Measurements from ENCODE around the gene ING1.

GRCh38 chr13:110712849-110713641 lies 455 bp upstream of the ING1 start:
- TF ChIP-seq CTCF (conservative IDR thresholded peaks at IDR 0.05; ENCODE audit: low read length), result no peak
- no peak for TF ChIP-seq EZH2phosphoT487 (IDR thresholded peaks at IDR 0.05; ENCODE audit: borderline replicate concordance)

Measured in Loucy (cell line).